ENCODE measurements around the gene PIGN.

The PIGN gene, protein sequence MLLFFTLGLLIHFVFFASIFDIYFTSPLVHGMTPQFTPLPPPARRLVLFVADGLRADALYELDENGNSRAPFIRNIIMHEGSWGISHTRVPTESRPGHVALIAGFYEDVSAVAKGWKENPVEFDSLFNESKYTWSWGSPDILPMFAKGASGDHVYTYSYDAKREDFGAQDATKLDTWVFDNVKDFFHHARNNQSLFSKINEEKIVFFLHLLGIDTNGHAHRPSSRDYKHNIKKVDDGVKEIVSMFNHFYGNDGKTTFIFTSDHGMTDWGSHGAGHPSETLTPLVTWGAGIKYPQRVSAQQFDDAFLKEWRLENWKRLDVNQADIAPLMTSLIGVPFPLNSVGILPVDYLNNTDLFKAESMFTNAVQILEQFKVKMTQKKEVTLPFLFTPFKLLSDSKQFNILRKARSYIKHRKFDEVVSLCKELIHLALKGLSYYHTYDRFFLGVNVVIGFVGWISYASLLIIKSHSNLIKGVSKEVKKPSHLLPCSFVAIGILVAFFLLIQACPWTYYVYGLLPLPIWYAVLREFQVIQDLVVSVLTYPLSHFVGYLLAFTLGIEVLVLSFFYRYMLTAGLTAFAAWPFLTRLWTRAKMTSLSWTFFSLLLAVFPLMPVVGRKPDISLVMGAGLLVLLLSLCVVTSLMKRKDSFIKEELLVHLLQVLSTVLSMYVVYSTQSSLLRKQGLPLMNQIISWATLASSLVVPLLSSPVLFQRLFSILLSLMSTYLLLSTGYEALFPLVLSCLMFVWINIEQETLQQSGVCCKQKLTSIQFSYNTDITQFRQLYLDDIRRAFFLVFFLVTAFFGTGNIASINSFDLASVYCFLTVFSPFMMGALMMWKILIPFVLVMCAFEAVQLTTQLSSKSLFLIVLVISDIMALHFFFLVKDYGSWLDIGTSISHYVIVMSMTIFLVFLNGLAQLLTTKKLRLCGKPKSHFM

DNA sequence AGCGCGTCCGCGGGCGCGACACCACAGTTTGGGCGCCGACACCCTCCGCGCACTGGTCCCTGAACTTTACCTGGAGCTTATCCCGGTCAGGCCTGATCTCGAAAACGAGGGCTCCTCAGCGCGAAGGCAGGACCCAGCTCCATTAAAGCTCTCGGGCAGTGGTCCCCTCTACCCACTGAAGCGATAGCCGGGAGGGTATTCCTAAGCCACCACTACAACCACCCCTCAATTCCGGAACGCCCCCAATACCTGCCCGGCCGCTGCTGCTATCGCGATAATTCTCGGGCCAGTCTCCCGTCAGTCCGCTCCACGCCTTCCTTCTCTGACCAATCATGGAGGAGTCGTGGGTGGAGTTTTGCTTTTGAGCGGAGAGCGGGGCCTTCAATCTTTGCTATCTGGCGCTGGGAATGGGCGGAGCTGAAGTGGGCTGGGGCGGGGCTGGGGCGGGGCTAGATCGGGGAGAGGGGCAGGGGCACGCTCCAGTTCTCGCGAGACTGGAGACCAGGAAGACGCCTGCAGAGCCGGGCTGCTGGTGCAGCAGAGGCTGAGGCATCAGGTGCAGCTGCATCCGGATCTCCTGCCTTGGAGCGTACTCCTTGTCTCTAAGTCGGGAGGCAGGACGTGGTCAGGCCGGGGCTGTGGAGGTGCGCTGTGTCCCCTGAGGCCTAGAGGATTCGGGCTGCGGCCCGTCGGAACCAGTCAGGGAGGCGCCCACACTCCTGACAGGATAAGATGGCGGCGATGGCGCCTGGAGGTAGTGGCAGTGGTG, at the start of gene PIGN, which contains the start of gene RELCH:
TSS of gene PIGN (minus strand) at position 283 of the 769 bp plus-strand sequence. CDS start 25,703 bp downstream, outside the sequence.
TSS of gene RELCH (plus strand) at position 482 of the 769 bp plus-strand sequence. CDS start at position 733, 251 bp downstream.
- peak; percentile 98 to 99 for DNase-seq

DNA sequence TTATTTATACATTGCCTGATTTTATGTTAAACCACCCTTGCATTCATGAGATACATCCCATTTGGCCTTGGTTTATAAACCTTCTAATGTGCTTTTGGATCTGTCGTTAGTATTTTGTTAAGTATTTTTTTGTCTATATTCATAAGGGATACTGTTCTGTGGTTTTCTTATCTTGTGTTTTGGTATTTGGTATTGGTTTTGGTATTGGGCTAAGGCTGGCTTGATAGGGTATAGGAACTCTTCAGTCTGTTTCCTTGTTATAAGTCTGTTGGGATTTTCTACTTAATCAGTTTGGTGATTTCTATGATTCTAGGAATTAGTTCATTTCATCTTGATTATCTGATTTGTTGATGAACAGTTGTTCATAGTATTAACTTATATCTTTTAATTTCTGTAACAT, 49.4 kb upstream of the PIGN start:
- DNase-seq = no peak

DNA sequence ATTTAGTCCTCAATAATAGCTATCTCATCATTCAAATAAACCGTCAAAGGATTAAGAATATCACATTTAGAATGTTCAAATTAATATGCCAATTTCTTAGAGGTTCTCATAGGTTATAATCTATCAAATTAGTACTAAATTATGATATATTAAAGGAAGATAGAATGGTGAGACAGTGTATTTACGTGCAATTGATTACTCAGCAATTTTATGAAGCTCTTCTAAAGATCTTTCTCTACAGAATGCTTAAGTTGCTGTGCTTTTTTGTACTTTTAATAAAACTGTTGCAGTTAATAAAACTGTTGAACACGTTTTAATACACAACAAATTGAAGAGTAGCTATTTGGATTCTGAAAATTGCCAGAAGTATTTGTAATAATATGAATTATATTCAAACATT, 39.2 kb upstream of the PIGN start:
- no peak for DNase-seq

DNA sequence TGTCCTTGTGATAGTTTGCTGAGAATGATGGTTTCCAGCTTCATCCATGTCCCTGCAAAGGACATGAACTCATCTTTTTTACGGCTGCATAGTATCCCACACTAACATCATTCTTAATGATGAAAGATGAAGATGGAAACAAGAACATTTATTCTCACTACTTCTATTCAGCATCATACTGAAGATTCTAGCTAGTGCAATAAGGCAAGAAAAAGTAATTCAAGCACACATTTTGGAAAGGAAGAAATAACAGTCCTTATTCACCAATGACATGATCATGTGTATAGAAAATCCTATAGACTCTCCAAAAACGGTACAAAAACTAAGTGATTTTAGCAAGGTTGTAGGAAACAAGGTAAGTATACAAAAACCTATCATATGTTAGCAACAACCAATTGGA, 37.4 kb upstream of the PIGN start:
- DNase-seq = no peak

DNA sequence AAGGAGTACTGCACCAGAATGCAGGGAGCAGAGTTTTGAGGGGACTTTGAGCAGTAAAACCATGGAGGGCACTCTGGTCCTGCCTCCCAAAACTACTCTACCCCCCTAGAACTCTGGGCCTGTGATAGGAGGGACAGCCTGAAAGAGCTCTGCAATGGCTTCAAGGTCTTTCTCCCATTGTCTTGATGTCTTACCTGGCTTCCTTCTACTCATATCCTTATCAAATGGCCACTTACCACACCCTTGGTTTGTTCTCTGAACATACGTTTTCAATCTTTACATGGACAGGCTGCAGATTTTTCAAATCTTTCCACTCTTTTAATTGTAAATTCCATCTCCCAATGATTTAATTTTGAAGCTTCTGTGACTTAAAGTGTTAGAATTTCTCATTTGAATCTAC, 27.9 kb upstream of the PIGN start:
- DNase-seq = no peak

DNA sequence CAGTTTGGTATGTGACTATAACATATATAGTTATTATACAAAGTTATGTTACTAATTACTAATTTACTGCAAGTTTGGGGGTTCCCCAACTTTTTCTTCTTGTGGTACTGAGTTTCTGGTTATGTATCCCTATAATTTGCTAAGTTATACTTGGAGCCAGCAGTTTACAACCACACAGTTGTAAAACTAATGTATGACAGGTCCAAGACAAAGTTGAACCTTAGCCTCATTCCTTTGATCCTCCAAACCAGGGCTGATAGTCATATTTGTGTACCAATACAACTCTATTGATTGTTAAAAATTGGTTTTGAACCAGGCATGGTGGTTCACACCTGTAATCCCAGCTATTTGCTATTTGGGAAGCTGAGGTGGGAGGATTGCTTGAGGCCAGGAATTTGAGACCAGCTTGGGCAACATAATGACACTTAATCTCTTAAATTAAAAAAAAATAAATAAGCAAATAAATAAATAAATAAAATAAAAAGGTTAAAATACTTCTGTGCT, 24.5 kb upstream of the PIGN start:
- DNase-seq = no peak

DNA sequence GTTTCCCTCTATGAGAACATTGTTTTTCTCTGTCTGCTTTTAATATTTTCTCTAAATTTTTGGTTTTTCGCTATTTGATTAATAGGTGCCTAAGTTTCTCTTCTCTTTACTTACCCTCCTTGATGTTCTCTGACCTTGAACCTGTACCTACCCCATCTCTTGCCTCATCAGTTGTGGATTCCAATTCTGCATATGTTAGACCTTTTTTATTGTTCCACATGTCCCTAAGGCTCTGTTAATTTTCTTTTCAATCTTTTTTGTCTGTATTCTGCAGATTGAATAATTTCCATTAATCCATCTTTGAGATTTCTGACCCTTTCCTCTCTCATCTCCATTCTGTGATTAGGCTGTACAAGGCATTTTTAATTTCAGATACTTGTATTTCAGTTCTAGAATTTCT, 23.3 kb upstream of the PIGN start:
- no peak for DNase-seq

DNA sequence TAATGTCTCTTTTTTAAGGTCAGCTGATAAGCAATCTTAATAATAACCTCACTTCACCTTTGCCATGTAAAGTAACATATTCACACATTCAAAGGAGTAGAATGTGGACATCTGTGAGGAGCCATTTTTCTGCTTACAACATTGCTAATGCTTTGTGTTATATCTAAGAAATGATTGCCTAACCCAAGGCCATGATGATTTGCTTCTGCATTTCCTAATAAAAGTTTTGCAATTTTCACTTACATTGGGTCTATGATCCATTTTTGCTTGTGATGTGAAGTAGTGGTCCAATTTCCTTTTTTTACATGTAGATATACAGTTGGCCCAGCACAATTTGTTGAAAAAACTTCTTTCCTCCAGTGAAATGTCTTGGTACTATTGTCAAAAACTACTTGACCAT, 22.2 kb upstream of the PIGN start:
- no peak for DNase-seq

DNA sequence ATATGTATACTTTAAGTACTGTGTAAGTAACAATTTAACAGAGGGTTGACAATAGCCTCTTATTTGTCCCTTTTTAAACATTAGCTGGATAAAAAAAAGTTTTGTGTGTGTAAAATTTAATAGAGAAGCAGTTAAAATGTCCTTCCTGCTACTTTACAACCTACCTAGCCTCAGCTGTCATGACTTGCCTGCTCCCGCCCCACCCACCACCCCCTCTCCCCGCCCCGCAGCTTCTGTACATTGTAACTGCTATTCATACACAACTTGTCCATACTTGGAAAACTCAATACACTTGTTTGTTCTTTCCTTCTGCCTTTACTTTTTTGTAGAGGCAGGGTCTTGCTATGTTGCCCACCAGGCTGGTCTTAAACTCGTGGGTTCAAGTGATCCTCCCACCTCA, 19.7 kb upstream of the PIGN start:
- DNase-seq = no peak

DNA sequence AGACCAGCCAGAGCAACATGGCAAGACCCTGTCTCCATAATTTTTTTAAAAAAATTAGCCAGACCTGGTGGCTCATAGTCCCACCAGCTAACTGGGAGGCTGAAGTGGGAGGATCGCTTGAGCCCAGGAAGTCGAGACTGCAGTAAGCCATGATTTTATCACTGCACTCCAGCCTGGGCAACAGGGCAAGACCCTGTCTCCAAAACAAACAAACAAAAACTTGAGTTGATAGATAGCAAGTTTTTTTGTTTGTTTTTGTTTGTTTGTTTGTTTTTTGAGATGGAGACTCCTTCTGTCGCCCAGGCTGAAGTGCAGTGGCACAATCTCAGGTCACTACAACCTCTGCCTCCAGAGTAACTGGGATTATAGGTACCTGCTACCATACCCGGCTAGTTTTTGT, 19.0 kb upstream of the PIGN start:
- no peak for DNase-seq

DNA sequence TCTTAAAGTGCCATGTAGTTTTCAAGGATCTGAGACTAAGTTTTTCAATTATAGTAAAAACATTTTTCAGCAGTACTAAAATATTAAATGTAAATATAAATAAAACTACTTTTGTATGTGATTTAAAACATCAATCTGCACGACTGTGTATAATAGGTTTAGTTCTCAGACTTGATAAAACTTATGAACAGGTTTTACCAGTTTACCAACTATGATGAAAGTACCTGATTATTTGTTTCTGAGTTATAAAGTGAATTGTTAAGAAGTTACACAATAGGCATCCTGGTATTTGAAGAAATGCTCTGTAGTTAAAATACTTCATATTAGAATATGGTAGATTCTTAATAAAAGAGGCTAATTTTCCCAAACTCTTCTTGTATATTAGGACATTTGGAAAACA, 15.0 kb upstream of the PIGN start:
- no peak for DNase-seq

DNA sequence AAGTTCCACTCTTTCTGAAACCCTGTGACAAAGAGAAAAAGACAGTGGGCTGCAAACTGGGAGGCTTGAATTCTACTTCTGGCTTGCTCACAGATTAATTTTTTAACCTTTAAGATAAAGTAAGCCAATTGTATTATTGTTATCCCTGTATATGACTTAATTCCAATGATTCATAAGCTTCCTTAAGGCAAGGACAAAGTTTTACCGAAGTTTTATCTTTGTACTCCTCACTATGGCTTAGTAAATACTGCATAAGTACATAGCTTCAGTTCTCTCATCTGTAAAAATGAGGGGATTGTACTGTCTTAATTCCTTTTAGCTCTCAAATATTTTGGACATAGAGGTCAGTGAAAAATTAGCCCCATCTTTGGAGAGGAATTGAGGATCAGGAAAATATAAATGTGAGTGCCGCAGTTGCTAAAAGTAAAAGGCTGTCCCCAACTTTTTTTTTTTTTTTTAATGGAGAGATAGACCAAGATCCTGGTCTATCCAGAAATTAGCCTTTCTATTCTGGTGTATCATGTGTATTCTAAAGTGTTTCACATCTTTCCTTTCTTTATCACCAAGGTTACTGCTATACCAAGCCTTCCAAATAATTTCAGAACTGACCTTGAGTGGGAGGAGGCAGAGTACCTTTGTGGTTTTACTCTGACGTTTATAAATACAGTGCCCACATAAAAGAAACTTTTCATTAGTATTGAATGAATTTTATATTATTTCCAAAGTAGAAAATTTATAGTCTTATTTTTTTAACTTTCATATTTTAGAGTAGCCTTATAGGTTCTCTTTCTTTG, 13.5 kb upstream of the PIGN start:
- DNase-seq = no peak

DNA sequence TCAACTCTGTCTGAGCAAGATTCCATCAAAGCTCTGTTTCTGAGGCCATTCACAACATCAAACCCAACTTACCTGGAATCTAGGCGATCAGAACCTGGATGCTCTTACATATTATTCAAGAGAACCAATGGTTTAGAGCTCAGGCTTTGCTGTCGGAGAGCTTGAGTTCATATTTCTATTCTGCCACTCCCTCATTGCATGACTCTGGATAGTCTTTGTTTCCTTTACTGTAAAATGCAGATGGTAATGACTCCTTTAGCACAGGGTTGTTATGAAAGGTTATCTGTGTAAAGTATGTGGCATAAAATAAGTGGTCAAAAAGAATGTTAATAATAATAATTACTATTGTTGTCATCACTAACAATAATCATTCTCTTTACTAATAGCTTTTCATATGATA, 12.8 kb upstream of the PIGN start:
- DNase-seq = no peak

DNA sequence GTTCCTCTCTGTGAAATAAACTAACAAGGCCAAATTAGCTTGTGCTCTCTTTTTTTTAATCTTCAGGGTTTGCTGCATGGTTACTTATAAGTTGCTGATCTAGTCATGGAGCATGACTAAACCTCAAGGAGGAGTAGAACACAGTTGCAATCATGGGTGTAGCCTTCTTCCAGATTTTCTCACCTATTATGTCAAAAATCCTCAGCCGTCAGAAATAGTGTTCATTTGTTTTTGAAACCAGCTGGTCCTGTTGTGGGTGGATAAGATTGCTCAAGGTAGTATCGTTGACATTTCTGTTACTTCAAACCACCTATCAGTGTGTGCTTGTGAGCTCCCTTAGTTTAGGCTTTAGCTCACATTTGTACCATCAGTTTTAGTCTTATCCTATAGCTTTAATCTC, 11.4 kb upstream of the PIGN start:
- DNase-seq = no peak

DNA sequence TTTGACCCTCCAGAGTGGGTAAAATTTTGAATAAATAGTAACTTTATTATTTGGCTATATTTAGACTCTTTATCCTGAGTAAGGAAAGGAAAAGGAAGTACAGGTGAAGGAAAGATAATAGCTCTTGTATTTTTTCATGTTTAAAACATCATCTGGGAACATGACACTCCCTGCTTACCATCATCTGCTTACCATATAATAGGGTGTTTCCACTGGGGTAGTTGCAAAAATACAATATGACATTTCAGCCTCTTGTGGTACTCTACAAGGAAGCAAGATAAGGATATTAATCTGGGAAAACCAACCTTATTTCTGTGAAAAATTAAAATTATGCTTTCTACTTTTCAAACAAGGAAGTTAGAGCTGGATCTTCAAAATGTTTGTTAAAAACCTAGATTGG, 10.1 kb upstream of the PIGN start:
- DNase-seq = no peak

DNA sequence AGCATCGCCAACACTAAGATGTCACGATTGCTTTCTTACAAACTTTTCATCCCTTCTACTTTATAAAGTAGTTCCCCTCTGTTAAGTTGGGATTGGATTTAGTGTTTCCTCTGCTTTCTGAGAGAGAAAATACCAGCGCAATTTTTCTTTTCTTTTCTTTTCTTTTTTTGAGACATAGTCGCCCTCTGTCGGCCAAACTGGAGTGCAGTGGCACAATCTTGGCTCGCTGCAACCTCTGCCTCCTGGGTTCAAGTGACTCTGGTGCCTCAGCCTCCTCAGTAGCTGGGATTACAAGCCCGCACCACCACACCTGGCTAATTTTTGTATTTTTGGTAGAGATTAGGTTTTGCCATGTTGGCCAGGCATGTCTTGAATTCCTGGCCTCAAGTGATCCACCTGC, 9.2 kb upstream of the PIGN start:
- no peak for DNase-seq

DNA sequence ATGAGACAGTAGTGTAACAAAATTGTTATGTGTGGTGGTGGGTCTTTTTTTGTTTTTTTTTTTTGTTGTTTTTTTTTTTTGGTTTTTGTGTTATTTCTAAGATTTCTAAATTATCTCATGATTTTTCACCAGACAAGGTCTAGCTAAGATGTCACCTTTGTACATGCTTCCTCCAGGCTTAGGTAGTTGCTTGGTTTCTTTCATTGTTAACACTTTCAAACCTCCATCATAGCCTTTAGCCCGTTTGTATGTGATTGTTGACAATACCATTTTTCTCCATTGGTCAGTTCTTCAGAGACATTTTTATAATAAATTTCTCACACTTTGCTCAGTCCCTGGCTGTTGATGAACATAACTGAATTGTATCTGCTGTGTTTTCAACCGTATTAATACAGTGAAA, 2.4 kb upstream of the PIGN start:
- DNase-seq = no peak

DNA sequence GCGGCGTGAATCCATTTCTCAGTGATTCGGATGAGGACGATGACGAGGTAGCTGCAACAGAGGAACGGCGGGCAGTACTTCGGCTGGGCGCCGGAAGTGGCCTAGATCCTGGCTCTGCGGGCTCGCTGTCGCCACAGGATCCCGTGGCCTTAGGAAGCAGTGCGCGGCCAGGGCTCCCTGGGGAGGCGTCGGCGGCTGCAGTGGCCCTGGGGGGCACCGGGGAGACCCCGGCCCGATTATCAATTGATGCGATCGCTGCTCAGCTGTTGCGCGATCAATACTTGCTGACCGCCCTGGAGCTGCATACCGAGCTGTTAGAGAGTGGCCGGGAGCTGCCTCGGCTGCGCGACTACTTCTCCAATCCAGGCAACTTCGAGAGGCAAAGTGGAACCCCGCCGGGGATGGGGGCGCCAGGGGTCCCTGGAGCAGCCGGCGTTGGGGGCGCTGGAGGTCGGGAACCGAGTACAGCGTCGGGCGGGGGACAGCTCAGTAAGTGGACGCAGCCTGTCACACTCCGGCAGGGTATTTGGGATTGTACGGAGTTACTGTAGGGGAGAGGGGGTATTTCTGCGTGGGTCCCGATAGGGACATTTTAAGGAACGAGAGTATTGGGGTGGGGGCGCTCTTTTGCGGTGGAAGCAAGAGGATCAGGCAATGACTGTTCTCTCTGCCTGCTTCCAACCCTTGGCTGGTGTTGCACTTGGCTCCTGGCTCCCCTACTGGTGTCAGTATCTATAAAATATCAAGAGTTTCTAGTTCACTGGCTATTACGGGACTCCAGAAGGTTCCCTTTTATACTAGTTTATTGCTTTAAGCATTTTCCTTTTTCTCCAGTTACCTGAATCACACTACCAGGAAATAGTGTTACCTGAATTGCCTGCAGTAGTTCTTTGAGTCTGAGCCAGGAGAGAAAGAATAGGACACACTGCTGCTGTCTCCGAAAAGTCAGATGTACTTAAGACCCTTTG, 971 bp upstream of the PIGN start:
- DNase-seq = peak; percentile 23 to 57

DNA sequence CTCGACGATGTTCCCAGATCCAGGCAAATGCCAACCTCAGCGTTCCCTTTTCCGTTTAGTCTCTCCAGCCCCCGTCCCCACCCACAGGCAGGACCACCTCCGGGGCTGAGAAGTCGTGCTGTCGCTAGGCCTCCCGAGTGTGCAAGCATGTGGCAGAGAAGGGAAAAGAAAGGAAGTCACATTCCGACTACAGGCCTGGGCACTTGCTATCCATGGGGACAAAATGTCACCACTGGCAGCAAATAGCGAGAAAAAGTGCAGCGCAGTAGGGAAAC, 420 bp downstream of the PIGN start:
- DNase-seq = peak in 1 of 2 experiments; percentile 74

DNA sequence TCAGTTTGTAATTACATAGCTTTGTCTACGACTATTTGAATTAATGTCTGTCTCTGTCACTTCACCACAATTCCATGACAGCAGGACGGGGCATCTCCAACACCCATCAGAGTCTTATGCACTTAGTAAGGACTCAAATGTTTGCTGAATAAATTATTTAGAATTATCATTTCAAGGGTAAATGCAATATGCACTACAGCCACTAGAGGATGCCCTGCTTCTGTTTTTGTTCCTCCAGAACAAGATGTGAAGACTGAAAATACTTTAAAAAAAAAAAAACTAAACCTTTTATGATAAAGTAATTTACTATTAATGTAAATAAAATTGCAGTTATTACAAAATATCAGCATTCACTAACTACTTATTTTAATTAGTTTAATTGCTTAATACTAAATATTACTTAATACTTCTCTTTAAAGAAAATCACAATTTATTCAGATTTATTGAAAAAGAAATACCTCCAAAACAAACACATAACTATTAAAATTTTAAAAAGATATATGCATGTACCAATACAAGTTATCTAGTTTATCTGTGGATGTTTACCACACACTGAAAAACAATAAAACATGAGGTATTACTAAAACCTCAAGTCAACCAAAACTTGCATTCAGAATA, 3.2 kb downstream of the PIGN start:
- peak; percentile 21 to 64 for DNase-seq

DNA sequence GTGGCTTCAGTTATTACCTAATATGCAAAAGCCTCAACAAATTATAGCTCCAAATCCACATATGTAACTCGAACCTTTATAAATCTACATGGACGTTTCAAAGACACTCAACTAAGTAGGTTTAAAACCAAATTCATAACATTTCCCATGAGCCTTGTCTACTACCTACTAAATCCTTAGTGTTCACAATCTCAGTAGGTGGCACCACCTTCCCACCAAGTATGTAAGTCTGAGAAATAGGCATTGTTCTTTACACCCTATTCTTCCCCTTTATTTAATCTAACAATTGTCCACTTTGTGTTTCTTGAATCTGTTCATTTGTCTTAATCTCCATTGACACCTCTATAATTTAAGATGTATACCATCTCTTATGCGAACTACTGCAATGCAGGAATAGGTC, 4.6 kb downstream of the PIGN start:
- DNase-seq = no peak
